Loucy (cell line): ENCODE results near the gene PDE8B.

Experiments
- H2AFZ ChIP-seq: fragments of 200-600 bp; sonication (generic); 2 replicates; pipeline ENCODE4 v1.6.0; 2016; ENCODE audit warnings: antibody characterized with exemption, mild to moderate bottlenecking, low read length, moderate library complexity
- H3F3A ChIP-seq: fragments of 200-600 bp; 2 replicates; pipeline ENCODE4 v1.6.0; 2016; ENCODE audit warnings: antibody characterized with exemption, low read depth, mild to moderate bottlenecking
- H3K27me3 ChIP-seq: fragments of 200-600 bp; sonication (generic); 2 replicates; pipeline ENCODE4 v1.6.1; 2014; ENCODE audit warnings: low read length, mild to moderate bottlenecking; ENCODE audit not compliant: insufficient read depth, poor library complexity, severe bottlenecking
- H3K36me3 ChIP-seq: fragments of 200-600 bp; sonication (generic); 2 replicates; pipeline ENCODE4 v1.6.1; 2016; ENCODE audit warnings: low read length; ENCODE audit not compliant: insufficient read depth
- H3K4me1 ChIP-seq: fragments of 200-600 bp; sonication (generic); 2 replicates; pipeline ENCODE4 v1.5.1; 2014; ENCODE audit warnings: low read length, mild to moderate bottlenecking; ENCODE audit not compliant: insufficient read depth, poor library complexity, severe bottlenecking
- H3K4me2 ChIP-seq: fragments of 200-600 bp; sonication (generic); 2 replicates; pipeline ENCODE4 v1.6.0; 2014; ENCODE audit warnings: antibody characterized with exemption, low read length, low read depth, mild to moderate bottlenecking; ENCODE audit not compliant: poor library complexity, severe bottlenecking
- H3K4me3 ChIP-seq: fragments of 200-600 bp; sonication (generic); 2 replicates; pipeline ENCODE4 v1.5.1; 2014; ENCODE audit warnings: low read length, mild to moderate bottlenecking, mixed read lengths; ENCODE audit not compliant: poor library complexity, severe bottlenecking
- H3K79me2 ChIP-seq: fragments of 200-600 bp; sonication (generic); 2 replicates; pipeline ENCODE4 v1.6.1; 2014; ENCODE audit warnings: low read length; ENCODE audit not compliant: insufficient read depth
- H3K9ac ChIP-seq: fragments of 200-600 bp; sonication (generic); 2 replicates; pipeline ENCODE4 v1.6.0; 2014; ENCODE audit warnings: mild to moderate bottlenecking, low read depth, low read length, moderate library complexity; ENCODE audit not compliant: poor library complexity, severe bottlenecking
- H3K9me2 ChIP-seq: fragments of 200-600 bp; sonication (generic); replicated peaks from 2 replicates; pipeline ENCODE4 v1.6.1; 2016; ENCODE audit warnings: low read depth, low read length, mixed read lengths
- H3K9me3 ChIP-seq: fragments of 200-600 bp; sonication (generic); 2 replicates; pipeline ENCODE4 v1.6.1; 2014; ENCODE audit warnings: mild to moderate bottlenecking, antibody characterized with exemption, low read length, low read depth; ENCODE audit not compliant: insufficient read depth
- H4K20me1 ChIP-seq: fragments of 200-600 bp; sonication (generic); 2 replicates; pipeline ENCODE4 v1.6.0; 2014; ENCODE audit warnings: antibody characterized with exemption, low read length, mild to moderate bottlenecking; ENCODE audit not compliant: insufficient read depth, poor library complexity, severe bottlenecking
- EZH2phosphoT487 ChIP-seq: fragments of 200-600 bp; IDR thresholded peaks from 2 replicates; pipeline ENCODE4 v1.6.1; 2018; ENCODE audit warnings: antibody characterized with exemption, mild to moderate bottlenecking, moderate library complexity, borderline replicate concordance
- TF ChIP-seq, protein P1 (sequence below): fragments of 200-600 bp; sonication (generic); conservative IDR thresholded peaks from 2 replicates; pipeline ENCODE4 v1.5.1; 2014; ENCODE audit warnings: mild to moderate bottlenecking, antibody characterized with exemption, low read length

Gene PDE8B

DNA sequence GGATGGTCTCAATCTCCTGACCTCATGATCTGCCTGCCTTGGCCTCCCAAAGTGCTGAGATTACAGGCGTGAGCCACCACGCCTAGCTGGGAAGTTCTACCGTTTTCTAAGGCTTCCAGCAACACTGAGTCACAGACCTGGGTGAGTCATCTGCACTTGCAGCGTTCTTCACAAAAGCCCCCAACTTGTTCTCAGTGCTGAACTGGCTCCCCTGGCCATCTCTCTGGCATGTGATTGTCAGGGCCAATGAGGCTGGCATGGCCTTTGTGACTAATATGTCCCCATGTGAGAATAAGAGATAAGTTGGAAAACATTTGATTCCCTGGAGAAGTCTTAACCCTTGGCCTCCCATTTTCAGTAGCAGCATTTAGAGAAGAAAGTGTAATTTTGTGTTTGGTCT is 157.3 kb downstream of the PDE8B start:
- Histone ChIP-seq H2AFZ (no peak overlapping the region), H3K36me3 (no peaks in the 10 kb centered on the region), H4K20me1 (no peaks in the 10 kb centered on the region), H3K27me3 (no peaks in the 10 kb centered on the region), H3K4me1 (no peaks in the 10 kb centered on the region), H3K4me2 (no peak overlapping the region), H3F3A (no peaks in the 10 kb centered on the region), H3K79me2 (no peaks in the 10 kb centered on the region), H3K9ac (no peak overlapping the region), H3K9me2 (no peaks in the 10 kb centered on the region), H3K4me3 (no peak overlapping the region), H3K9me3 (no peaks in the 10 kb centered on the region)
- TF ChIP-seq, protein P1, sequence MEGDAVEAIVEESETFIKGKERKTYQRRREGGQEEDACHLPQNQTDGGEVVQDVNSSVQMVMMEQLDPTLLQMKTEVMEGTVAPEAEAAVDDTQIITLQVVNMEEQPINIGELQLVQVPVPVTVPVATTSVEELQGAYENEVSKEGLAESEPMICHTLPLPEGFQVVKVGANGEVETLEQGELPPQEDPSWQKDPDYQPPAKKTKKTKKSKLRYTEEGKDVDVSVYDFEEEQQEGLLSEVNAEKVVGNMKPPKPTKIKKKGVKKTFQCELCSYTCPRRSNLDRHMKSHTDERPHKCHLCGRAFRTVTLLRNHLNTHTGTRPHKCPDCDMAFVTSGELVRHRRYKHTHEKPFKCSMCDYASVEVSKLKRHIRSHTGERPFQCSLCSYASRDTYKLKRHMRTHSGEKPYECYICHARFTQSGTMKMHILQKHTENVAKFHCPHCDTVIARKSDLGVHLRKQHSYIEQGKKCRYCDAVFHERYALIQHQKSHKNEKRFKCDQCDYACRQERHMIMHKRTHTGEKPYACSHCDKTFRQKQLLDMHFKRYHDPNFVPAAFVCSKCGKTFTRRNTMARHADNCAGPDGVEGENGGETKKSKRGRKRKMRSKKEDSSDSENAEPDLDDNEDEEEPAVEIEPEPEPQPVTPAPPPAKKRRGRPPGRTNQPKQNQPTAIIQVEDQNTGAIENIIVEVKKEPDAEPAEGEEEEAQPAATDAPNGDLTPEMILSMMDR, result no peak
- TF ChIP-seq EZH2phosphoT487, result no peak

DNA sequence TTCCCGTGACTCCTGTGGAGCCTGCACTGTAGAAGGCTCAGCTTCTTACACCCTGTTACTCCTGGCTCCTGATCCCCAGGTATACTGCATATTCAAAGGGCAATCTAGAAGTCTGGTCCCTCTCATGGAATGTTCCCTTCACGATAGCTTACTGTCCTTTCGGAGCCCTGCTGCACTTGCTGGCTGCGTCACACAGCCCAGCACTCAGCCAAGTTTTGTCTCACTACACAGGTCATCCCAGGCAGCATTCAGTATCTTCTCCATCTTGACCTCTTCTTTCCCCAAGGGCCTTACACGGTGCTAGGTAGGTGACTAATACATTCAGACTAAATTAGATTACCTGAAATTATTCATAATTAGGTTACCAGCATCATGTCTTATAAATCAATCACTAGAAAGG is 157.9 kb downstream of the PDE8B start:
- TF ChIP-seq EZH2phosphoT487, result no peak
- TF ChIP-seq, protein P1, result no peak
- Histone ChIP-seq H2AFZ (no peak overlapping the region), H3K4me2 (no peak overlapping the region), H3F3A (no peaks in the 10 kb centered on the region), H3K9me3 (no peaks in the 10 kb centered on the region), H3K9me2 (no peaks in the 10 kb centered on the region), H3K4me1 (no peaks in the 10 kb centered on the region), H3K27me3 (no peaks in the 10 kb centered on the region), H3K4me3 (no peak overlapping the region), H4K20me1 (no peaks in the 10 kb centered on the region), H3K36me3 (no peaks in the 10 kb centered on the region), H3K79me2 (no peaks in the 10 kb centered on the region), H3K9ac (no peak overlapping the region)

DNA sequence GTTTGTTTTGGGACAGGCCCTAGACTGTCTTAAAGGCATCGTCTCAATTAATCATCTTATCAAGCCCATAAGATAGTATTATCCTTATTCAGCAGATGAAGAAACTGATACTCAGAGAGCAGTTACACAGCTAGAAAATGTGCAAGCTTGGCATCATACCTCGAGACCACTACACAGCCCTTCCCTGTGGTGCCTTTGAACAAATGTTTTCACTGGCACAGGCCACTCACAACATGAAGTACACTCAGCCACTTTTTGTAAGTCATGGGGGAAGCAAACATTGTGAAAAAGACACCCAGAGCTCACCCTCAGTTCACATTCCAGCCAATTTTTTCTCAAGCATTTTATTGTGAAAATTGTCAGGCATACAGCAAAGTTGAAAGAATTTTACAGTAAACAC is 159.1 kb downstream of the PDE8B start:
- Histone ChIP-seq H3K27me3 (no peaks in the 10 kb centered on the region), H3K4me1 (no peaks in the 10 kb centered on the region), H3K36me3 (no peaks in the 10 kb centered on the region), H3K4me3 (no peak overlapping the region), H4K20me1 (no peaks in the 10 kb centered on the region), H2AFZ (no peak overlapping the region), H3K4me2 (no peak overlapping the region), H3K9me2 (no peaks in the 10 kb centered on the region), H3K9ac (no peak overlapping the region), H3F3A (no peaks in the 10 kb centered on the region), H3K79me2 (no peaks in the 10 kb centered on the region), H3K9me3 (no peaks in the 10 kb centered on the region)
- TF ChIP-seq, protein P1, result no peak
